Lower leg skin (tissue), 4 donors: ENCODE results near the gene CEP104. TPM values are rescaled to one million over a fixed set of nuclear protein-coding genes. Genes with fewer than 3 reads are reported as not detected.

Experiments
- DNase-seq, 2 donors: peaks; one replicate each; pipeline ENCODE4 v3.0.0-alpha.2; 2019; ENCODE audit warnings: low spot score in 2 of 2
- H3K4me3 ChIP-seq: fragments of 200-600 bp; sonication (generic); 2 replicates; pipeline ENCODE4 v1.5.1; 2017; ENCODE audit warnings: mild to moderate bottlenecking, low read depth; ENCODE audit not compliant: poor library complexity, severe bottlenecking
- POLR2A ChIP-seq, 2 donors: fragments of 450-650 bp; IDR thresholded peaks; one replicate each; pipeline ENCODE4 v1.6.1; 2016 to 2017; ENCODE audit warnings: antibody characterized with exemption in 2 of 2, mild to moderate bottlenecking in 1 of 2, moderate library complexity in 1 of 2
- WGBS, 2 donors: methylation state at CpG; one replicate each; pipeline ENCODE4 v1.1.5; 2018; 5-methylcytosine and 5-hydroxymethylcytosine counted together
- intact Hi-C: fragments of 100-400 bp; cut with DNase I; formaldehyde crosslinking; loops from one replicate; pipeline ENCODE4 v1.15.0; 2023; ENCODE audit warnings: low total_unique reads
- total RNA-seq, 4 donors: library from RNA; depleted of rRNA; stranded (reverse); fragments of >200 nt; gene quantifications; one replicate each; pipeline ENCODE4 v1.1.0, GENCODE V29; 2016
- TF ChIP-seq, protein P1 (sequence below), 3 donors: fragments of 450-650 bp; IDR thresholded peaks; one replicate each; pipeline ENCODE4 v1.5.1; 2016; ENCODE audit warnings: antibody characterized with exemption in 3 of 3, mild to moderate bottlenecking in 3 of 3, moderate library complexity in 2 of 3

Gene CEP104
- total RNA-seq, 4 donors from 2014 or later, result 24.6 to 38.9 (median 33.1) TPM

DNA sequence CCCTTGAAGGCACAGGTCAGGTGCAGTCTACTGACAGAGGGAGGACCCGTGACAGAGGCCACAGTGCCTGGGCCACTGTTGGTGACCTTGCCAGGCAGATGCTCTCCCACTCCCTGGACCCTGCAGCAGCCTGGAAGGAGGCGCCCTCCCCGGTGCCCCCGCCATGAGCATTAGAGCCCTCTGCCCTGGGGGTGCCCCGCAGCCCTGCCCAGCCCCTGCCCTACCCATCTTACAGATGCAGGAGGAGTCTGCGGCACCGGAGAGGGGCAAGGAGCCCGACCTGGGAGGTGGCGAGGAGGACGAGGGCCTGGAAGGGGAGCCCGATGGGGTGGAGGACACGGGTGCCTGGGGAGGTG lies 94.2 kb downstream of the CEP104 start:
- WGBS, 2 donors, result 84 to 86% methylated on average over 11 of the region's 12 CpGs
- intact Hi-C loops, result no loop called here

GRCh38 chr1:3762151-3762872 lies 94.7 kb downstream of the CEP104 start:
- H3K4me3 ChIP-seq, result no peak overlapping the region
- intact Hi-C loops, result no loop called here
- WGBS, 2 donors, result 79 to 82% methylated on average over 6 to 13 of the region's 15 CpGs
- no peak for TF ChIP-seq POLR2A (IDR thresholded peaks at IDR 0.05)
- TF ChIP-seq, protein P1, sequence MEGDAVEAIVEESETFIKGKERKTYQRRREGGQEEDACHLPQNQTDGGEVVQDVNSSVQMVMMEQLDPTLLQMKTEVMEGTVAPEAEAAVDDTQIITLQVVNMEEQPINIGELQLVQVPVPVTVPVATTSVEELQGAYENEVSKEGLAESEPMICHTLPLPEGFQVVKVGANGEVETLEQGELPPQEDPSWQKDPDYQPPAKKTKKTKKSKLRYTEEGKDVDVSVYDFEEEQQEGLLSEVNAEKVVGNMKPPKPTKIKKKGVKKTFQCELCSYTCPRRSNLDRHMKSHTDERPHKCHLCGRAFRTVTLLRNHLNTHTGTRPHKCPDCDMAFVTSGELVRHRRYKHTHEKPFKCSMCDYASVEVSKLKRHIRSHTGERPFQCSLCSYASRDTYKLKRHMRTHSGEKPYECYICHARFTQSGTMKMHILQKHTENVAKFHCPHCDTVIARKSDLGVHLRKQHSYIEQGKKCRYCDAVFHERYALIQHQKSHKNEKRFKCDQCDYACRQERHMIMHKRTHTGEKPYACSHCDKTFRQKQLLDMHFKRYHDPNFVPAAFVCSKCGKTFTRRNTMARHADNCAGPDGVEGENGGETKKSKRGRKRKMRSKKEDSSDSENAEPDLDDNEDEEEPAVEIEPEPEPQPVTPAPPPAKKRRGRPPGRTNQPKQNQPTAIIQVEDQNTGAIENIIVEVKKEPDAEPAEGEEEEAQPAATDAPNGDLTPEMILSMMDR (IDR thresholded peaks at IDR 0.05), result no peak
- no peak for DNase-seq

More for the DNA sequence above, 94.2 kb downstream of the CEP104 start:
- H3K4me3 ChIP-seq, result no peak overlapping the region
- no peak for DNase-seq
- no peak for TF ChIP-seq POLR2A (IDR thresholded peaks at IDR 0.05)

Other genes starting within 250 kb of the CEP104 start
- gene MEGF6, start 245.7 kb downstream of the CEP104 start, total RNA-seq, result 100 to 1,000 TPM in 1 of 4 donors, 10 to 100 TPM in 3; 81.1 to 147 (median 86.1) TPM
- gene TPRG1L, start 232.2 kb downstream of the CEP104 start, total RNA-seq, result 10 to 100 TPM; 44.1 to 54.3 (median 52.2) TPM
- gene WRAP73, start 207.1 kb downstream of the CEP104 start, total RNA-seq, result 10 to 100 TPM; 12.5 to 20.6 (median 15.3) TPM
- 10 to 100 TPM in 2 of 4 donors, 1 to 10 TPM in 2; 5.8 to 23.6 (median 11.0) TPM for gene TP73, start 204.7 kb downstream of the CEP104 start, total RNA-seq
- not detected for gene CCDC27, start 104.8 kb downstream of the CEP104 start, total RNA-seq
- 1 to 10 TPM; 1.6 to 8.7 (median 3.6) TPM for gene SMIM1, start 84.5 kb downstream of the CEP104 start, total RNA-seq
- 10 to 100 TPM; 43.6 to 55.3 (median 49.7) TPM for gene LRRC47, start 60.7 kb downstream of the CEP104 start, total RNA-seq
- 10 to 100 TPM in 1 of 4 donors, 1 to 10 TPM in 3; 3.0 to 10.3 (median 6.8) TPM for gene DFFB, start 265 bp upstream of the CEP104 start, total RNA-seq
- gene C1orf174, start 43.1 kb upstream of the CEP104 start, total RNA-seq, result 10 to 100 TPM; 12.7 to 22.6 (median 17.7) TPM